ENCODE measurements around the gene C1orf210. TPM values are rescaled to one million over a fixed set of nuclear protein-coding genes. Genes with fewer than 3 reads are reported as not detected.

The C1orf210 gene
- not detected for total RNA-seq

GRCh38 chr1:43285269-43285990 lies at the start of gene C1orf210:
TSS of gene C1orf210 (minus strand) at chr1:43285581. CDS start at chr1:43283270, 2,311 bp downstream.

GRCh38 chr1:43300378-43301094 lies 15.2 kb upstream of the C1orf210 start, which contains the start of gene TIE1:
TSS of gene TIE1 (plus strand) at chr1:43300982. CDS start at chr1:43301072, 90 bp downstream.

GRCh38 chr1:43269627-43270375 lies 15.6 kb downstream of the C1orf210 start, which contains the start of gene TMEM125:
TSS of gene TMEM125 (plus strand) at chr1:43269983. CDS start at chr1:43272723, 2,740 bp downstream.

Other genes starting within 250 kb of the C1orf210 start
- 50.1 TPM for gene EBNA1BP2, start 113.3 kb downstream of the C1orf210 start, total RNA-seq
- 1.3 TPM for gene CFAP57, start 113.3 kb downstream of the C1orf210 start, total RNA-seq
- gene TMEM125, start 15.6 kb downstream of the C1orf210 start, total RNA-seq, result 0.31 TPM
- gene TIE1, start 15.4 kb upstream of the C1orf210 start, total RNA-seq, result 15.7 TPM
- gene MPL, start 52.2 kb upstream of the C1orf210 start, total RNA-seq, result not detected
- gene CDC20, start 73.4 kb upstream of the C1orf210 start, total RNA-seq, result 6.9 TPM
- gene ELOVL1, start 82.4 kb upstream of the C1orf210 start, total RNA-seq, result 7.2 TPM
- gene MED8, start 104.2 kb upstream of the C1orf210 start, total RNA-seq, result 28.2 TPM
- 78.6 TPM for gene SZT2, start 104.3 kb upstream of the C1orf210 start, total RNA-seq
- 50.1 TPM for gene HYI, start 168.3 kb upstream of the C1orf210 start, total RNA-seq
- 73.2 TPM for gene PTPRF, start 245.3 kb upstream of the C1orf210 start, total RNA-seq